Hematopoietic multipotent progenitor cell treated with erythropoietin and hydrocortisone succinate and interleukin-3 and kit ligand, for 15 days (in vitro differentiated cells): ENCODE data around the gene CDT1.
A peak's percentile ranks its signal among the peaks of the same experiment; 100 is the strongest.

Source experiments
- DNase-seq: peaks from one replicate; pipeline ENCODE4 v3.0.0-alpha.2; 2015; ENCODE audit warnings: low spot score

The CDT1 gene

DNA sequence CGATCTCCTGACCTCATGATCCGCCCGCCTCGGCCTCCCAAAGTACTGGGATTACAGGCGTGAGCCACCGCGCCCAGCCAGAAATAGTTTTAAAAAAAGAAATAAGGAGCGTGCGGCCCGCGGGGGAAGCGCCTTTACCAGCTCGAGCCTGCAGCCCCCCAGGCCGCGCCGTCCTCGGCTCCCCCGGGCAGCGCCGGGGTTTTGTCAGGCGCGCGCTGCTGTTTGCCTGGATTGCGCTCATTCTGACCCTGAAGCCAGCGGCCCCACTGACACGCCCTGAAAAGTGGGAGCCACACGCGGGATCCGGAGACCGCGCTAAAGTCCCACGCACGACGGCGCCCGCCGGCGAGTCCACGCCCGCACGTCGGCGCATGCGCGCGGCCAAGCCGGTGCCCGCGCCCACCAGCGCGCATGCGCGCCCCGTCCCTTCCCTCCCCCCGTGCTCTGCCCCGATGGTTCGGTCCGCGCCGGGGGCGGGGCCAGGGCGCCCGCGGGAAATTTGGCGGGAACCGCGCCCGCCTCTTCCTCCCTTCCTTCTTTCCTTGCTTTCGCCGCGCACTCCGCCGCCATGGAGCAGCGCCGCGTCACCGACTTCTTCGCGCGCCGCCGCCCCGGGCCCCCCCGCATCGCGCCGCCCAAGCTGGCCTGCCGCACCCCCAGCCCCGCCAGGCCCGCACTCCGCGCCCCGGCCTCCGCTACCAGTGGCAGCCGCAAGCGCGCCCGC, at the start of gene CDT1:
CDT1 (plus strand) TSS at position 526 of the 724 bp plus-strand sequence; CDS start at position 569, 43 bp downstream.
- peak; percentile 87 for DNase-seq

DNA sequence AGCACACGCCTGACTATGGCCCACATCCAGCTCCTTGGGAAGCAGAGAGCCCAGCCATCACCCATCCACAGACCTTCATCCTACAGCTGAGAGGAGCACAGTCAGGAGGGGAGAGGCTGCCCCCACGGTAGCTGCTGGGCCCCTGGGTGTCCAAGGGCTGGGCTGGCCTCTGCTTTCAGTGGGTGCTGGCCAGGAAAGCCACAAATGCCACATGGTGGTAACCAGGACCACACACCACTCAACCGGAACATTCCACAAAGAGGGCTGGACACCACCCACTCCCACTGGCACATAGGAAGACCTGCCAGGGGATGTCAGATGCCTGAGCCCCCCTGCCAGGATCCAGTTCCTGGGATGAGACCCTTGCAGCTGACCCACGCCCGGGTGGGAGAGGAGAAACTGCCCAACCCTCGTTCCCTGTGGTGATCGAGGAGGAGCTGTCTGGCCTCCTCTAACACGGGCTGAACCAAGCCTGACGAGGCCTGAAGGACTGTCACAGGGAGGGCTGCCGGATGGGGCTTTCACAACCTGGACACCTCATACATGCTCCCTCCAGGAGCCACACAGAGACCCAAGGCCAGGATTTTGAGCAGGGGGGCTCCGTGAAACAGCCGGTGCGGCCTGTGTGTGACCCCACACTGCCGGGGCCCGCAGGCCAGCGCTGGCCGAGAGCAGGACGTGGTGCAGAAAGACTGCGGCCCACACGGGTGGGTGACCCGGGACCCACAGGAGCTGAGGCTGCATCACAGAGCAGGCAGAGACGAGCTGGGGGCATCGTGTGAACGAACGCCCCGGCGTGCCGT, 49.3 kb upstream of the CDT1 start:
- no peak for DNase-seq

DNA sequence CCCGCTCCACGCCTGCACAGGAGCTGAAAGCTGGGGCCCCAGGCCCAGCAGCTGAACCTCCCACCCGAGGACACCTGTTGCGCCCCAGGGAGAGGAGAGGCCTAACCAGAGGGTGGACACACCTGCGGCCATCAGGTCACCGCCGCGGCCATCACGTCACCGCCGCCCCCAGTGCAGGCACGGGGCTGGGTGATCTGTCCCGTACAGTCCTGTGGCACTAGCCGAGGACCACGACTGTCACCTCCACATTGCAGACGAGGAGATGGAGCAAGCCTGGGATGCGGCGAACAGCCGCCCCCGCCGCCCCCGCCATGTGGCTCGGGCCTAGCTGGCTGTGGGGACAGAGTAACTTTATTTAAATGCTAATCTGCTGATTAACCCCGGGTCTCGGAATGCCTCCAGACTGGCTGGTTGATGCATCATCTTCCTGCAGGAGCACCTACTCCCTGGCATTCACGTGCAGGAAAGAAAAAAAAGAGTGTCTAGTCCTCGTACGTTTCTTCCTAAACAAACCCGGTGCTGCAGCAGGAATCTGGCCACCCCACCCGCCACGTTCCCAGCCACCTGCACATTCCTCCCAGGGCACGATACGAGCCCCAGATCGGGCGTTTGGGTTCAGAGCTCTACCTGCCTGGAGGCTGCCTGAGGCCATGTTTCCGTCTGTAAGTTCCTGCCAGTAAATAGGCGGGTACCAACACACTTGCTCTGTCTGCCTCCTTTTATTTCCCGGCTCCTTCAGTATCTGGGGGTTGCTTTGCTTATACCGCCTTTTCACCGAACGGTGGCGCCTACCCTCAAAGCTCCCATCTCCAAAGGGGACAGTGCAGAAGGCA, 48.5 kb upstream of the CDT1 start:
- no peak for DNase-seq

DNA sequence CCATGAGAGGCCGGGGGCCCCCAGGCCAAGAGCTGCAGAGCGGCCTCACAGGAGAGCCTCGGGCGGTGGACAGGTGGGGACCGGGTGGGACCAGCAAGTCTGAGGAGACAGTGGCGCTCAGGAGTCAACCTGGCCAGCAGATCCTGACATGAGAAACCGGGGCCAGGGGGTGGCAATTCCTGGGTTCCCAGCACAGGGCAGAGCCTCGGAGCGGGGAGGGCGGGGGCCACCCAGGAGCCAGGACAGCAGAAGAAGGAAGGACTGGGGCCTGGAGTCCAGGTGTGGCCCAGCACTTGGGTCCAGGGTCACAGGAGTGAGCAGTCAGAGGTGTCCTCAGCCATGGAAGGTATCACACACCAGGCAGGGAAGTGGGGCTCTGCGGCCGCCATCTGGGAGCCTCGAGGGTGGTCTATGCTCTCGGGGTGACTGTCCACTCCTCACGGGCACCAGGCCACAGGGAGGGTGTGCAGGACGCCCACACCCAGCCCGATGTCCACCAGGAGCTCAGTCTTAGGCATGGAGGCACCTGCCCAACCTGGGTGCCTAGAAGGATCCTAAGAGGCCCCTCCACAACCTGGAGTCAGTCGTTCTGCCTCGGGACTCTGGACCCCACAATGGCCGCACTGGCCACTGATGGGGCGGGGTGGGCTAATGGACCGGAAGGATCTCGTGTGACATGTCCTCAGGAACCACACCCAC, 47.7 kb upstream of the CDT1 start:
- DNase-seq = no peak

DNA sequence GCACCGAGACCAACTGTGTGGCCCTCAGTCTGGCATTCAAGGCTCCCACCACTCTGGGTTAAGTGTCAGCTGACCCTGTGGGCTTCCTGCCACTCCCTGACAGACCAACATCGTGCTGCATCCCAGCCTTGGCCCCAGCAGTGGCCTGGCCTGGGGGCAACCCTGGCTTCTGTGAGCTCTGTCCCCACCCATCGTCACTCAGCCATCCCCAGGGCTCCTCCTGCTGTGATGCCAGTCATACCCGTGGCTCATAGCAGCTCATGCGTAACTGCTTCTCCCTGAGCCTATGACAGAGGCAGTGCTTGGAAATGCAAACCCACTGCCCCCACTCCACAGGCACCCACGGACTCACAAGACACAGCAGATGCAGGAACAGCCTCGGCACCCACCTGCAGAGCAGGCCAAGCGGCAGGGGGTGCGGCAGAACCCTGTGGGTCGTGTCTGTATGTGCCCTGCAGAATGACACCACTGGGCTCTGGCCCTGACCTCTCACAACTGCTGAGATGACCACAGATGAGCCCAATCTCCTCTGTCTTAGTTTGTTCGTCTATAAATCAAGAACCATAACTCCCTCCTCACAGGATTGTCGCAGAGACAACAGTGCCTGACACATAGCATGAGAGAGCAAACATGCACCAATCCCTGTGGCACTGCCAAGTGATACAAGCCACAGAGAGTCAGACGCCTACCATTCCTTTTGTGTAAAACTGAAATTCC, 45.2 kb upstream of the CDT1 start:
- DNase-seq = no peak

DNA sequence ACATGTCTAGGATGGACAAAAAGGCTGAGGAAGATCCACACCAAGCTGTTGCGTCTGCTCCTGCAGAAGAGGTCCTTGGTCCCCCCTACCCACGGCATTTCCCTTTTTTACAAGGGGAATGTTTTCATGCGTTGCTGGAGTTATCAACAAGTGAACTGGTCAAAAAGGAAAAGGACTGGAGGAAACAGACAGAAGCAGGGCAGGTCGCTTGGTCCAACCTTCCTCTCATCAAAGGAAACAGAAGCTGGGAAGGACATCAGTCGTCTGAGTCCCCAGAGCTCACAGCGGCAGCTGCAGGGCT, 44.7 kb upstream of the CDT1 start:
- DNase-seq = no peak

DNA sequence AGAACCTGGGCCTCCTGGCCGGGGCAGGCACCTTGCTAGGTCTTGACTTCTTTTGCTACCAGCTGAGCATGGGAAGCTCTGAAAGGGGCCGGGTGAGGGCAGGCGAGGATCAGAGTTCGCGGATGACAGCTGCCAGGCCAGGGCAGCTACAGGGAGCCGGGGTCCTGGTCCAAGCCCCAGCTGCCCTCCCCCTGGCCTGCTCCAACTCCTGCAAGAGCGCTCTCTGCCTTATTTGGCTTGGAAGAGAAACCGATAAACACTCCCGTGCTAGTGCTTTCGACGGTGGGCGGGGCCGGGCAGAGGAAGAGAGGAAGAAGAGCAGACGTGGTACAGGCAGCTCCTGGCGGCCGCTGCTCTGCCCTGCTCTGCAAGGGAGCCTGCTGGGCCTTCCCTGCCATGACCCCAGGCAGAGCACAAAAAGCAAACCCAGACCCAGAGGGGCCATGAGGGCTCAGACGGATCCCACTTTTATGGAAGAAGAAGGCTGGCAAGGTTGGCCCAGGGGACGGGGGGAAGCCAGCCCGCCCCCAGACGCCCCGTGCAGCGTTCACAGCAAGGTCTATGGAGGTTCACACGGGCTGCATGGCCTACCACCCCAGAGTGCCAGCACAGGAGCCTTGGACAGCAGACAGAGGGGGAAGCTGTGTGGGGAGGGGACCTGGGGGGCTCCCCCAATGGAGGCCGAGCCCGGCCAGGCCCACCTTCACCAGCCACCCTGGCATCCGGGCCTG, 44.2 kb upstream of the CDT1 start:
- DNase-seq = peak; percentile 26

DNA sequence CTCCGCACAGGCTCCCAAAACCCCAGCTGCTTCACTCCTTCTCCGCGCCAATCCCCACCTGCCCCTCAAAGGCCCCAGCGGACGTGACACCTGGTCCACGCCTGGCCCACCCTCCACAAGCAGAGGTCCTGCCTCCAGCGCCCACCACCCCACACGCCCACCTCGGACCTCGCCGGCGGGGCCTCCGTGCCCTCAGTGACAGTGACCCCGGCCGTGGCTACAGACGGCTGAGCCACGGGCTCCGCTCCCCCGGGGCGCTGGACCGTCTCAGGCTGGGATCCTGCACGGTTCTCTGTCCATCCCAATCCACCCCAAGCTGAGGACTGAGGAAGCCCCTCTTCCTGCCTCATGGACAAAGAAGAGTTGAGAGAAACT, 43.6 kb upstream of the CDT1 start:
- no peak for DNase-seq

DNA sequence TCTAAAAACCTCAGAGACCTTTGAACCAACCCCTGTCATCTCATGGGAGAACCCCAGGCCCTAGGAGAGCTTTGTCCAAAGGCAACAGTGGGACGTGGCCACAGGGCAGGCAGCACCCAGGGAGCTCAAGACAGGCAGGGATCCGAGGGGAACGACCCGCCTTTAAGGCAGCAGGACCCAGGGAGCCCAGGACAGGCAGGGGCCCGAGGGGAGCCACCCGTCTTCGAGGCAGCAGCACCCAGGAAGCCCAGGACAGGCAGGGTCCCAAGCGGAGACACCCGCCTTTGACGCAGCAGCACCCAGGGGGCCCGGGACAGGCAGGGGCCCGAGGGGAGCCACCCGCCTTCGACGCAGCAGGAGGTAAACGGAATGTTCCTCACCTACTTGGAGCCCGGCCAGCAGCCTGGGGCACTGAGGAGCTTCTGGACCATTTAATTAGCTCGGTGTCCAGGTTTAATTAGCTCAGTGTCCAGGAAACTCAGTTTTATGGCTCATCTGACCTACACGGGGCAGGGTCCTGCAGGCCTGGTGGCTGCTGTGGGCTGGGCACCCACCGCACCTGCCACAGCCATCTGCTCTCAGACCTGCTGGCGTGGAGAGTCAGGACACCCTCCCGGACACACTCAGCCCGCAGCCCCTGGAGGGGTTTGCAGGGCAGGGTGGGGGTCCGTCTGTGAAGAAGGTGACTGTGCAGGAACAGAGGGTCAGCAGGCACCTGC, 43.0 kb upstream of the CDT1 start:
- no peak for DNase-seq

DNA sequence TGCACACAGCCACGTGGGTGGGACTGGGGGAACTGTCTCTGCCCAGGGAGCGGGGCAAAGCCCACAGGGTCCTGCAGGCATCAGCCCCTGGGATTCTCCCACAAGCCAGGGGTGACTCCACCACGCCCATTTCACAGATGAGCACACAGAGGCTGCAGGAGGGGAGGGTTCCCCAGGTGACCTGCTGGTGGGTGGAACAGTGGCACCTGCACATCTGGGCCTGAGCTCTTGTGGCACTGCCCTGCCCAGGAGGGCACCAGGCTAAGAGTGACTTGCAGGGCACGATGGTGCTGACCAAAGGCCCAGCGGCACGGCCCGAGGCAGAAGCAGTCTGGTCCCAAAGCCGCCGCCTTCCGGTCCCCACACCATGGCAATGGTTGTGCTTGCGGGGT, 42.5 kb upstream of the CDT1 start:
- DNase-seq = no peak

DNA sequence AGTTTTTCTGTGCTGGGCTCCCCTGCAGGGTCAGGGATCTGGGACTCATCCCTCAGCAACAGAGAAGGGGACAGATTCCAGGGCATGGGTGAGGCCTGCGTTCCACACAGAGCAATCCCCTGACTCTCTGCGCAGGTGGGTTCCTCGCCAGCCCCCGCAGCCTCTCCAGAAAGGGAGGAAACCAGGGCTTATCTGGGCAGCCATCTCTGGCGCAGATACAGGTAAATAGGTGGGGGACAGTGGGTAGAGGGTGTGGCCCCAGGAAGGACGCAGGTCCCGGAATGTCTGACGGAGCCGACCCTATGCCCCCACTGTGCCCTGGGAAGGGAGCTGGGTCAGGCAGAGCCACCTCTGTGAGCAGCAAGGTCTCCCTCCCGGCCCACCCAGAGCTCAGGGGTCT, 41.8 kb upstream of the CDT1 start:
- no peak for DNase-seq

DNA sequence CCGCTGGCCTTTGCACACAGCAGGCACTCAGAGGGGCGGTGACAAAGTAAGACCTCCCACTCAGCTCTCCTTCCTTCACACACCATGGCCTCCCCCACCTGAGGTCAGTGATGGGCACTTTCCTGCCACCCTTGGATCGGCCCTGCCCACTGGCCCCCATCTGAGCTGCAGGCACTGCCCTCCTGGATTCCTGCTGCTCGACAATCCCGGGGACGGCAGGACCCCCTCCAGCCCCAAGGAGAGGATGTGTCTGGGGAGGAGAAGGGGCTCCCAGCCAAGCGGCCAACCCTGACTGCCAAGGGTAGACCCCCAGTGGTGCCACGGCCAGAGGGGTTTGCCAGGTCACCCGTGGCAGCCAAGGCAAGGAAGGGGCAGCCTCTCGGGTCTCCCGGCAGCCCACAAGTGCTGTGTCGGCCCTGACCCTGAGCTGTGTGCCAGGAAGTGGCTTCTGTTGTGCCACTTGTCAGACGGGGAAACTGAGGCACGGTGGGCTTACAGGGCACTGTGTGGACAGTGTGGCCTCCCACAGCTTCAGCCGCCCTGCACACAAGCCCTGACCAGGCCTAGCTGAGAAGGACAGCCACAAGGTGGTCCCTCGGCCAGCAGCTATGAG, 41.2 kb upstream of the CDT1 start:
- DNase-seq = no peak

DNA sequence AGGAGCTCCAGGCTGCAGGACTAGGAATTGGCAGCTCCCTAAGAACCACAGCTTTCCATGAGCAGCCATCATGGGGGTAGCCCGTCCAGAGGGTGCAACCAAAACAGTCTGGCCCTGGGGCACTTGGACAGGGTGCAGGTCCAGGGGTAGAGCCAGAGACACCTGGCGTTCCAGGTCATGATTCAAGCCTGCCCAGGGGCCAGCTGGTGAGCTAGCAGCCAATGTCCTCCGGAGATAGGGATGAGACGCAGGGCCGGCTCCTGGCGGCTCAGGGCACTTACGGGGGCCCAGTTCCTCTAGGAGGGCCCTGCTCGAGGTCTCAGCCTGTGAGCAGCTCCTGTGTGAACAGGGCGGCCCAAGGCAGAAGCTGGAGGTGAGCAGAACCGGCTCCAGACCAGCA, 40.6 kb upstream of the CDT1 start:
- DNase-seq = no peak

DNA sequence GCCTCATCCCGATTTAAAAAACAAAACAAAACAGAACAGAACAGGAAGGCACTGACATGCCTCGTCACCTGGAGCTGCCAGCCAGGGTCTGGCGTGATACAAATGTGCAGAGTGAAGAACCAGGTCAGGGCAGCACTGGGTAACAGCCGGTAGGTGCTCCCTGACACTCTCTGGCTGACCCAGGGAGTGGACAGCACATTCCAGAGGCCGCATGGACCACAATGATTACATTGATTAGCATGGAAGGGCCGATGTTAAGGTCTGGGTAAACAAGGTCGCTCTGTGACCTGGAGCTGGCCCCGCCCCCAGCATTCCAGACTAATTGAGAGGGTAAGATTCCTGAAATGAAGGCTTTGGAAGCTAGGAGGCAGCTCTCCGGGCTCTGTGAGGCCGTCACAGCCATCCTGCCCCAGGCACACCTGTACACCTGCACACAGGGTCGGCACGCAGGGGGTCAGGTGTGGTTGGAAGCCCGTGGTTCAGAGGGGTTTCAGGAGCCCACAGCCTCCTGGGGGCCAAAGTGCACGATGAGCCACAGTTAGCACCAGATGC, 40.0 kb upstream of the CDT1 start:
- DNase-seq = no peak

DNA sequence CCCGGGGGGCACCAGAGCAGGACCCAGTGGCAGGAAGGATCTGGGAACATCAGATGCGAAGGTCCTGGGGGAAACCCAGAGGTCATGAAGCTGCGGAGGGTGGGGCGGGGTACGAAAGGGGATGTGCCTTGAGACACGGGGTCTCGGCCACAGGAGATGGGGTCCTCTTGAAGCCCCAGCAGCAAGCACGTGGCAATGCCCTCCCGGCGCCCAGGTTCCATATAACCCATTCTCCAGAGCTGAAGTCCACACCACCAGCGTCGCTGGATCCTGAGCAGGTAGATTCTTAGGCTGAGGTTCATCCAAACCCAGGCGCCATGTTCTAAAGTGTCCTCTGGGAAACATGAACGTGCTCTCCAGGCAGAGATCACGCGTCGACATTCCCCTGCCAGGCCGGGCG, 39.5 kb upstream of the CDT1 start:
- no peak for DNase-seq

DNA sequence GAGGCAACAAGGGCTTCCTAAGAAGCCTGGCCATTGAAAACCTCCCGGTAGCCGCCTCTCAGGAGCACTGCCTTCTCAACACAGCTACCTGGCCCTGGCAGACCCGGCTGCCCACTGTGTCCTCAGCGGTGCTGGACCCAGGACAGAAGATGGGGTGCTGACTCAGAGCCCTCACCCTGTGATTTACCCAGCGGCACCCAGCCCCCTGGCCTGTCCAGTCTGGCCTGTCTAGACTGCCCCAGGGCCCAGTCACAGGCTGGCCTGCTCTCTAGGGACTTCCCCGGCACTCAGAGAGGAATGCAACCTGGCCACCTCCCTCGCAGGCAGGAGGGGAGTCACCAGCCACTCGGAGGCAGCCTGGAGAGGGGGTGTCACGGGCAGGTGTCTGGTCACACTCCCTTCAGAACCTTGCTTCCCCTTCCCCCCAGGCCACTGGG, 38.7 kb upstream of the CDT1 start:
- DNase-seq = no peak

DNA sequence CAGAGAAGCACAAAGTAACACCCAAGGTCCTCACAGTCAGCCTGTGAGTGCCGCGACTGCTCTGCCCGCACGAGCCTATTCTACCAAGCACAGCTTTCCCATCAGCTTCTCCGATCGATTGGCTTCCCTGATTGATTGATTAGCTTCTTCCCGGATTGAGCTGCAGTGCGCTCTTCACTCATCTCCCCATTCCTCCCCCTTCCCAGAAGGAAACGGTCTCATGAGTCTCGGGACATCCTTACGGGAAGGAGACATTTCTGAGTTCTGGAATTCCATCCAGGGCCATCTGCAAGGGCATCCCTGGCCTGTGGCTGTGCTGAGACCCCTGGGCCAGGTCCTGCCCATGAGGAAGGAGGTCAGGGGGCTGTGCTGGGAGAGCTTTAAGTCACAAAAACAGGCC, 36.6 kb upstream of the CDT1 start:
- DNase-seq = no peak

DNA sequence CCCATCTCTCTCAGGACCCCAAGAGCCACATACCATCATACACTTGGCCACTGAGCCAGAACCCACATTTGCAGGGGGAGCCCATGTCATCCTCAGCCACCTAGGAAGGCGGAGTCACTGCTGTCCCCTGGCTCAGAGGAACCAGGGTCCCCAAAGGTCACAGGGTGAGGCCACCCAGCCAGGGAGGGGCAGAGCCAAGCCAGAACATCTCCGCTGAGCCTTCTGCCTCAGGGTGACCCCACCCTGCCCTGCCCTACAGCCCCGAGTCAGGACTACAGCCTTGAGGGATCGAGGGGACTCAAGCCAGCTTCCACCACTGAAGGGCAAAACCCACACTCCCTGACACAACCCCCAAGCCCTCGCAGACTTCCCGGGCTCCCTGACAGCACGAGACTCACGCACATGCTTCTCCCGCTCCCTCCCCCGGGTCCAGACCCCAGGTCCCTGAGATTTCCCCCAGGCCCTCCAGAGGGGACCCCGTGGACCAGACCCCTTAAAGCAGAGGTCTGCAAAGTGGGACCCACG, 36.0 kb upstream of the CDT1 start:
- no peak for DNase-seq

DNA sequence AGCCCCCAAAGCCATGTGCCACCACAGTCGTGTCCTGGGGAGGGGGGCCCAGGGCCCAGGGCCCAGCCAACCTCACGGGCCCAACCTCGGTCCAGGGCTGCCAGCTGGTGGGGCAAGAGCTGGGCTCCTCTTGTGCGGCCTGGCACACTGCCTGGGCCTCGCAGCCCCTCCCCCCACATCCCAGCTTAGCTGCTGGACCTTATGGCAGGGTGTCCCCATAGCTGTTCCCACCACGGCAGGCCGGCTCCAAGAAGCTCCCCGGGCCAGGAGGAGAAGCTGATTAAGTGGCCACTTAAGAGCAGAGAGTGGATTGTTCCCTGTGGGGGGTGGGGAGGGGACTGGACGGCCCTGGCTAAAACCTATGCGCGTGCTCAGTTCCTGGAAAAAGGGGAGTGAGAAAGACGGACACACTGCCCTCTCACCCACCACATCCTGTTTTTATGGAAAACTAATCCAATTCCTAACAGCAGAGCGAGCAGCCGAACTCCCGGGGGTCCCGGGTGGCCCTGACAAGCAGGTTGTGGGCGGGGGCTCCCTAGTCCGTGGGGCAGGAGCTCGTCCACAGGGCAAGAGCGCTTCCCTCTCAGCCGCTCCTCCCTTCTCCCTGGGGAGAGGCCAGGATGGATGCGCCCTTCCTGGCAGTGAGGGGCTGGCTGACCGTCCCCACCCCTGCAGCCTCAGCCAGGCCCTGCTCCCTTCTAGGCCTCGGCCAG, 35.4 kb upstream of the CDT1 start:
- no peak for DNase-seq
